GM23338 (cell line): Measurements from ENCODE around the gene ESR1. TPM values are rescaled to one million over a fixed set of nuclear protein-coding genes. Genes with fewer than 3 reads are reported as not detected.

ENCODE experiments used
- ATAC-seq: fragments of 200-7000 bp; cut with Tn5 transposase; 3 replicates; pipeline ENCODE4 v1.9.1; 2020
- DNase-seq: peaks from one replicate; pipeline ENCODE4 v3.0.0-alpha.2; 2015; ENCODE audit warnings: low spot score
- H2AFZ ChIP-seq: fragments of 200-600 bp; sonication (generic); 2 replicates; pipeline ENCODE4 v1.8.0; 2016; ENCODE audit warnings: antibody characterized with exemption, mild to moderate bottlenecking, moderate library complexity
- H3F3A ChIP-seq: fragments of 200-600 bp; sonication (generic); replicated peaks from 2 replicates; pipeline ENCODE4 v1.8.0; 2017; ENCODE audit warnings: antibody characterized with exemption, mixed run types, low read depth
- H3K27ac ChIP-seq: fragments of 200-600 bp; sonication (generic); 2 replicates; pipeline ENCODE4 v1.6.1; 2016; ENCODE audit warnings: low read depth
- H3K27me3 ChIP-seq: fragments of 200-600 bp; sonication (generic); 2 replicates; pipeline ENCODE4 v1.8.0; 2016; ENCODE audit warnings: mild to moderate bottlenecking, mixed run types, moderate library complexity; ENCODE audit not compliant: insufficient read depth
- H3K36me3 ChIP-seq: fragments of 200-600 bp; sonication (generic); 2 replicates; pipeline ENCODE4 v1.8.0; 2016; ENCODE audit warnings: mild to moderate bottlenecking; ENCODE audit not compliant: insufficient read depth
- H3K4me1 ChIP-seq: fragments of 200-600 bp; sonication (generic); 2 replicates; pipeline ENCODE4 v1.8.0; 2016; ENCODE audit warnings: mild to moderate bottlenecking, moderate library complexity; ENCODE audit not compliant: insufficient read depth
- H3K4me2 ChIP-seq: fragments of 200-600 bp; sonication (generic); 2 replicates; pipeline ENCODE4 v1.7.1; 2017; ENCODE audit warnings: mixed run types
- H3K4me3 ChIP-seq: fragments of 200-600 bp; sonication (generic); 2 replicates; pipeline ENCODE4 v1.6.1; 2016; ENCODE audit warnings: mixed run types
- H3K79me2 ChIP-seq: fragments of 200-600 bp; sonication (generic); replicated peaks from 2 replicates; pipeline ENCODE4 v1.8.0; 2017; ENCODE audit warnings: mild to moderate bottlenecking; ENCODE audit not compliant: insufficient read depth
- H3K9me2 ChIP-seq: fragments of 200-600 bp; sonication (generic); 2 replicates; pipeline ENCODE4 v1.8.0; 2017; ENCODE audit not compliant: insufficient read depth
- H4K20me1 ChIP-seq: fragments of 200-600 bp; sonication (generic); replicated peaks from 2 replicates; pipeline ENCODE4 v1.8.0; 2017; ENCODE audit warnings: mild to moderate bottlenecking; ENCODE audit not compliant: insufficient read depth
- H3K27ac Mint-ChIP-seq: 2 replicates; pipeline ENCODE4 v1.8.0; 2020; ENCODE audit warnings: inconsistent platforms, mild to moderate bottlenecking, moderate library complexity, mixed read lengths
- H3K27me3 Mint-ChIP-seq: 3 replicates; pipeline ENCODE4 v1.8.0; 2022; ENCODE audit warnings: low read depth, mild to moderate bottlenecking, moderate library complexity, mixed read lengths, inconsistent platforms; ENCODE audit not compliant: insufficient read depth, poor library complexity
- H3K36me3 Mint-ChIP-seq: 3 replicates; pipeline ENCODE4 v1.8.0; 2021; ENCODE audit warnings: low read depth, mild to moderate bottlenecking, inconsistent platforms, moderate library complexity, mixed read lengths
- H3K4me1 Mint-ChIP-seq: 3 replicates; pipeline ENCODE4 v1.8.0; 2020; ENCODE audit warnings: mild to moderate bottlenecking, inconsistent platforms, mixed read lengths
- H3K4me3 Mint-ChIP-seq: 3 replicates; pipeline ENCODE4 v1.8.0; 2021; ENCODE audit warnings: moderate library complexity, mild to moderate bottlenecking, inconsistent platforms, mixed read lengths
- H3K9me3 Mint-ChIP-seq: 3 replicates; pipeline ENCODE4 v1.8.0; 2020; ENCODE audit warnings: moderate library complexity, mild to moderate bottlenecking, inconsistent platforms, mixed read lengths
- CREB1 ChIP-seq: fragments of 250-450 bp; sonication (Bioruptor Pico); IDR thresholded peaks from 2 replicates; pipeline ENCODE4 v1.5.0; 2020; ENCODE audit warnings: low read depth, mild to moderate bottlenecking, moderate library complexity
- EZH2 ChIP-seq: fragments of 200-600 bp; sonication (generic); IDR thresholded peaks from one replicate; pipeline ENCODE4 v1.8.0; 2017; ENCODE audit warnings: antibody characterized with exemption, mild to moderate bottlenecking, low read depth; ENCODE audit not compliant: unreplicated experiment
- EZH2phosphoT487 ChIP-seq: fragments of 200-600 bp; sonication (generic); IDR thresholded peaks from one replicate; pipeline ENCODE4 v1.8.1; 2018; ENCODE audit warnings: antibody characterized with exemption; ENCODE audit not compliant: unreplicated experiment
- JUNB ChIP-seq: IDR thresholded peaks from one replicate; pipeline ENCODE4 v1.6.1; 2016; ENCODE audit warnings: antibody characterized with exemption; ENCODE audit not compliant: unreplicated experiment
- STAT1 ChIP-seq: IDR thresholded peaks from one replicate; pipeline ENCODE4 v1.6.1; 2016; ENCODE audit warnings: antibody characterized with exemption; ENCODE audit not compliant: unreplicated experiment
- ZNF114 ChIP-seq: fragments of 250-450 bp; sonication (Bioruptor Pico); IDR thresholded peaks from 2 replicates; pipeline ENCODE4 v1.5.0; 2020; ENCODE audit warnings: mild to moderate bottlenecking, moderate library complexity
- polyA plus RNA-seq: library from polyadenylated mRNA; unstranded; fragments of >200 nt; fragmentation: Nextera tagmentation; extraction: Ambion mirVana; gene quantifications from 2 replicates; pipeline ENCODE4 v1.2.1, GENCODE V29; 2016
- total RNA-seq: library from RNA; depleted of rRNA; stranded (reverse); fragments of >200 nt; shearing (Covaris generic); gene quantifications from 2 replicates; pipeline ENCODE4 v1.2.3, GENCODE V29; 2014
- TF ChIP-seq, protein P1 (sequence below): fragments of 250-450 bp; sonication (Bioruptor Pico); IDR thresholded peaks from 2 replicates; pipeline ENCODE4 v1.5.0; 2020; ENCODE audit warnings: mild to moderate bottlenecking, moderate library complexity
- TF ChIP-seq, protein P2 (sequence below): IDR thresholded peaks from 2 replicates; pipeline ENCODE4 v1.6.1; 2016; ENCODE audit warnings: antibody characterized with exemption
- TF ChIP-seq, protein P3 (sequence below): IDR thresholded peaks from one replicate; pipeline ENCODE4 v1.6.1; 2018; ENCODE audit warnings: antibody characterized with exemption; ENCODE audit not compliant: unreplicated experiment

The ESR1 gene
- total and polyA plus RNA-seq, 2 experiments from 2014 or later = 0.94 TPM; not detected in 1

DNA sequence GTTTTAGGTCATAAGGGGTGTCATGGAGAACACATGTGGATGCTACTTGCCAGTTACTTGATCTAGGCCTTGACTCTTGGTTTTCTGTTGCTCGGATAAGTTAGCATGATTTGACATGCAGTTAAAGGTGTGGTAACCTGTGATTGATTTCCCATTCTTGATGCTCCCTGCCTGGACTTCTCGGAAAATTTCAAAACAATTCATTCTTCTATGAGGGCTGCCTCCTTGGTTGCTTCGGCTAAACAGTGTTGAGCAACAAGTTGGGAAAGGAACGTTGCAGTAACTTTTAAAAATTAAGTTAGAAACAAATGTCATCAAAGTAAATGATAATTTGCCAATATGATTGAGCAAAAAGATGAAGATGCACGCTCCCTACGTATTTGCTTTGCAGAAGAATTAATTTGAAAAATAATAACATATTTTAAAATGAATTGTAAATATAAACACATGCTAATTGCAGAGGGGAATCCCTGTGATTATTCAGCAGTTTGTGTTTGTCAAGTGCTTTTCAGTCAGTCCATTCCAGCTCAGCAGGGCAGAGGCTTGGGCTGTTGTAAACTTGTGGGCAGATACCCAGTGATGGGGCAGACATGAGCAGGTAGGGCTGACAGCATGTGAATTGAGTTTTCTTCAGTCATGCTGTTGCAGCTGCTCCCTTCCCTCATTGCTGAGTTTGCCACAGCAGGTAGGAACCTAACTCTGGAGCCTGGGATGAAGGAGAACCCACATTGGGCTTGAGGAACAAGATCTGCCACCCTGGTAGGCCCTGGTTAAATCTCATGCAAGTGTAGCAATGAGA lies 110.2 kb downstream of the ESR1 start:
- no peak overlapping the region for H3K4me3 Mint-ChIP-seq
- no peak overlapping the region for H3K4me2 ChIP-seq
- H2AFZ ChIP-seq = no peak overlapping the region

DNA sequence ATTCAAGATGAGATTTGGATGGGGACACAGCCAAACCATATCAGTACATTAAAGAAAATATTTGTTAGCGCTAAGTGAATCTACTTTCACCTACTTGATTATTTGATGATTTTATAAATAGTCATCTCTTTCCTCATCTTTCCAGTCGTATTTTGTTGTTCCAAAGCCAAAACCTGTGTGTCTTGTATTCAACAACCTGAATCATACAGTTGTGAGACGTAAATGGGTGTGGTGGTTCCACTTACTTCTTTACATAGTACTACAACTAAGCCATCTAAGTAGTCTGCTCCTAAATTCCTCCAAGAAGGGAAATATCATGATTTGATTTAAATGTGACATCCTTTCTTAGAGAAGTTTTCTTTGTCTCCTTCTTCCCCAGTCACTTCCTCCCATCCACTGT lies 132.8 kb downstream of the ESR1 start:
- Mint-ChIP-seq H3K4me1 (no peaks in the 10 kb centered on the region), H3K27me3 (no peaks in the 10 kb centered on the region), H3K9me3 (no peaks in the 10 kb centered on the region), H3K36me3 (no peaks in the 10 kb centered on the region), H3K27ac (no peak overlapping the region), H3K4me3 (no peak overlapping the region)
- H3K36me3 ChIP-seq = no peaks in the 10 kb centered on the region
- no peak overlapping the region for H2AFZ ChIP-seq
- H3K4me3 ChIP-seq = no peak overlapping the region
- H3K27ac ChIP-seq = no peak overlapping the region
- no peak overlapping the region for H3K4me2 ChIP-seq
- no peak for ATAC-seq
- no peaks in the 10 kb centered on the region for H3K27me3 ChIP-seq
- H3F3A ChIP-seq = no peaks in the 10 kb centered on the region
- peaks cover 6% of the 10 kb centered on the region; the same call in 1 of the 2 replicates for H3K9me2 ChIP-seq
- H3K4me1 ChIP-seq = no peaks in the 10 kb centered on the region
- no peaks in the 10 kb centered on the region for H4K20me1 ChIP-seq
- no peaks in the 10 kb centered on the region for H3K79me2 ChIP-seq
- DNase-seq = no peak
- TF ChIP-seq, protein P1, sequence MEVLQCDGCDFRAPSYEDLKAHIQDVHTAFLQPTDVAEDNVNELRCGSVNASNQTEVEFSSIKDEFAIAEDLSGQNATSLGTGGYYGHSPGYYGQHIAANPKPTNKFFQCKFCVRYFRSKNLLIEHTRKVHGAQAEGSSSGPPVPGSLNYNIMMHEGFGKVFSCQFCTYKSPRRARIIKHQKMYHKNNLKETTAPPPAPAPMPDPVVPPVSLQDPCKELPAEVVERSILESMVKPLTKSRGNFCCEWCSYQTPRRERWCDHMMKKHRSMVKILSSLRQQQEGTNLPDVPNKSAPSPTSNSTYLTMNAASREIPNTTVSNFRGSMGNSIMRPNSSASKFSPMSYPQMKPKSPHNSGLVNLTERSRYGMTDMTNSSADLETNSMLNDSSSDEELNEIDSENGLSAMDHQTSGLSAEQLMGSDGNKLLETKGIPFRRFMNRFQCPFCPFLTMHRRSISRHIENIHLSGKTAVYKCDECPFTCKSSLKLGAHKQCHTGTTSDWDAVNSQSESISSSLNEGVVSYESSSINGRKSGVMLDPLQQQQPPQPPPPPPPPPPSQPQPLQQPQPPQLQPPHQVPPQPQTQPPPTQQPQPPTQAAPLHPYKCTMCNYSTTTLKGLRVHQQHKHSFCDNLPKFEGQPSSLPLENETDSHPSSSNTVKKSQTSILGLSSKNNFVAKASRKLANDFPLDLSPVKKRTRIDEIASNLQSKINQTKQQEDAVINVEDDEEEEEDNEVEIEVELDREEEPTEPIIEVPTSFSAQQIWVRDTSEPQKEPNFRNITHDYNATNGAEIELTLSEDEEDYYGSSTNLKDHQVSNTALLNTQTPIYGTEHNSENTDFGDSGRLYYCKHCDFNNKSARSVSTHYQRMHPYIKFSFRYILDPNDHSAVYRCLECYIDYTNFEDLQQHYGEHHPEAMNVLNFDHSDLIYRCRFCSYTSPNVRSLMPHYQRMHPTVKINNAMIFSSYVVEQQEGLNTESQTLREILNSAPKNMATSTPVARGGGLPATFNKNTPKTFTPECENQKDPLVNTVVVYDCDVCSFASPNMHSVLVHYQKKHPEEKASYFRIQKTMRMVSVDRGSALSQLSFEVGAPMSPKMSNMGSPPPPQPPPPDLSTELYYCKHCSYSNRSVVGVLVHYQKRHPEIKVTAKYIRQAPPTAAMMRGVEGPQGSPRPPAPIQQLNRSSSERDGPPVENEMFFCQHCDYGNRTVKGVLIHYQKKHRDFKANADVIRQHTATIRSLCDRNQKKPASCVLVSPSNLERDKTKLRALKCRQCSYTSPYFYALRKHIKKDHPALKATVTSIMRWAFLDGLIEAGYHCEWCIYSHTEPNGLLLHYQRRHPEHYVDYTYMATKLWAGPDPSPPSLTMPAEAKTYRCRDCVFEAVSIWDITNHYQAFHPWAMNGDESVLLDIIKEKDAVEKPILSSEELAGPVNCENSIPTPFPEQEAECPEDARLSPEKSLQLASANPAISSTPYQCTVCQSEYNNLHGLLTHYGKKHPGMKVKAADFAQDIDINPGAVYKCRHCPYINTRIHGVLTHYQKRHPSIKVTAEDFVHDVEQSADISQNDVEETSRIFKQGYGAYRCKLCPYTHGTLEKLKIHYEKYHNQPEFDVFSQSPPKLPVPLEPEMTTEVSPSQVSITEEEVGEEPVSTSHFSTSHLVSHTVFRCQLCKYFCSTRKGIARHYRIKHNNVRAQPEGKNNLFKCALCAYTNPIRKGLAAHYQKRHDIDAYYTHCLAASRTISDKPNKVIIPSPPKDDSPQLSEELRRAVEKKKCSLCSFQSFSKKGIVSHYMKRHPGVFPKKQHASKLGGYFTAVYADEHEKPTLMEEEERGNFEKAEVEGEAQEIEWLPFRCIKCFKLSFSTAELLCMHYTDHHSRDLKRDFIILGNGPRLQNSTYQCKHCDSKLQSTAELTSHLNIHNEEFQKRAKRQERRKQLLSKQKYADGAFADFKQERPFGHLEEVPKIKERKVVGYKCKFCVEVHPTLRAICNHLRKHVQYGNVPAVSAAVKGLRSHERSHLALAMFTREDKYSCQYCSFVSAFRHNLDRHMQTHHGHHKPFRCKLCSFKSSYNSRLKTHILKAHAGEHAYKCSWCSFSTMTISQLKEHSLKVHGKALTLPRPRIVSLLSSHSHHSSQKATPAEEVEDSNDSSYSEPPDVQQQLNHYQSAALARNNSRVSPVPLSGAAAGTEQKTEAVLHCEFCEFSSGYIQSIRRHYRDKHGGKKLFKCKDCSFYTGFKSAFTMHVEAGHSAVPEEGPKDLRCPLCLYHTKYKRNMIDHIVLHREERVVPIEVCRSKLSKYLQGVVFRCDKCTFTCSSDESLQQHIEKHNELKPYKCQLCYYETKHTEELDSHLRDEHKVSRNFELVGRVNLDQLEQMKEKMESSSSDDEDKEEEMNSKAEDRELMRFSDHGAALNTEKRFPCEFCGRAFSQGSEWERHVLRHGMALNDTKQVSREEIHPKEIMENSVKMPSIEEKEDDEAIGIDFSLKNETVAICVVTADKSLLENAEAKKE (CRISPR knock-in tag) = no peak
- TF ChIP-seq STAT1 (no peak), EZH2 (no peak), ZNF114 (no peak), JUNB (no peak), CREB1 (no peak), EZH2phosphoT487 (no peak)
- TF ChIP-seq, protein P2, sequence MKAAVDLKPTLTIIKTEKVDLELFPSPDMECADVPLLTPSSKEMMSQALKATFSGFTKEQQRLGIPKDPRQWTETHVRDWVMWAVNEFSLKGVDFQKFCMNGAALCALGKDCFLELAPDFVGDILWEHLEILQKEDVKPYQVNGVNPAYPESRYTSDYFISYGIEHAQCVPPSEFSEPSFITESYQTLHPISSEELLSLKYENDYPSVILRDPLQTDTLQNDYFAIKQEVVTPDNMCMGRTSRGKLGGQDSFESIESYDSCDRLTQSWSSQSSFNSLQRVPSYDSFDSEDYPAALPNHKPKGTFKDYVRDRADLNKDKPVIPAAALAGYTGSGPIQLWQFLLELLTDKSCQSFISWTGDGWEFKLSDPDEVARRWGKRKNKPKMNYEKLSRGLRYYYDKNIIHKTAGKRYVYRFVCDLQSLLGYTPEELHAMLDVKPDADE = no peak
- TF ChIP-seq, protein P3, sequence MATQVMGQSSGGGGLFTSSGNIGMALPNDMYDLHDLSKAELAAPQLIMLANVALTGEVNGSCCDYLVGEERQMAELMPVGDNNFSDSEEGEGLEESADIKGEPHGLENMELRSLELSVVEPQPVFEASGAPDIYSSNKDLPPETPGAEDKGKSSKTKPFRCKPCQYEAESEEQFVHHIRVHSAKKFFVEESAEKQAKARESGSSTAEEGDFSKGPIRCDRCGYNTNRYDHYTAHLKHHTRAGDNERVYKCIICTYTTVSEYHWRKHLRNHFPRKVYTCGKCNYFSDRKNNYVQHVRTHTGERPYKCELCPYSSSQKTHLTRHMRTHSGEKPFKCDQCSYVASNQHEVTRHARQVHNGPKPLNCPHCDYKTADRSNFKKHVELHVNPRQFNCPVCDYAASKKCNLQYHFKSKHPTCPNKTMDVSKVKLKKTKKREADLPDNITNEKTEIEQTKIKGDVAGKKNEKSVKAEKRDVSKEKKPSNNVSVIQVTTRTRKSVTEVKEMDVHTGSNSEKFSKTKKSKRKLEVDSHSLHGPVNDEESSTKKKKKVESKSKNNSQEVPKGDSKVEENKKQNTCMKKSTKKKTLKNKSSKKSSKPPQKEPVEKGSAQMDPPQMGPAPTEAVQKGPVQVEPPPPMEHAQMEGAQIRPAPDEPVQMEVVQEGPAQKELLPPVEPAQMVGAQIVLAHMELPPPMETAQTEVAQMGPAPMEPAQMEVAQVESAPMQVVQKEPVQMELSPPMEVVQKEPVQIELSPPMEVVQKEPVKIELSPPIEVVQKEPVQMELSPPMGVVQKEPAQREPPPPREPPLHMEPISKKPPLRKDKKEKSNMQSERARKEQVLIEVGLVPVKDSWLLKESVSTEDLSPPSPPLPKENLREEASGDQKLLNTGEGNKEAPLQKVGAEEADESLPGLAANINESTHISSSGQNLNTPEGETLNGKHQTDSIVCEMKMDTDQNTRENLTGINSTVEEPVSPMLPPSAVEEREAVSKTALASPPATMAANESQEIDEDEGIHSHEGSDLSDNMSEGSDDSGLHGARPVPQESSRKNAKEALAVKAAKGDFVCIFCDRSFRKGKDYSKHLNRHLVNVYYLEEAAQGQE = no peak

More for the DNA sequence above, 110.2 kb downstream of the ESR1 start:
- H4K20me1 ChIP-seq = no peaks in the 10 kb centered on the region
- H3K9me2 ChIP-seq = no peaks in the 10 kb centered on the region
- TF ChIP-seq EZH2 (no peak), JUNB (no peak)
- Mint-ChIP-seq H3K9me3 (peaks cover 6% of the 10 kb centered on the region; the same call in 1 of the 3 replicates), H3K27ac (peak overlapping the region; percentile 24; the same call in 1 of the 2 replicates), H3K27me3 (no peaks in the 10 kb centered on the region), H3K4me1 (peaks cover 13% of the 10 kb centered on the region; the same call in 2 of the 3 replicates), H3K36me3 (no peaks in the 10 kb centered on the region)
- ATAC-seq (peak; percentile 66), DNase-seq (no peak)
- H3K4me3 ChIP-seq = no peak overlapping the region
- H3F3A ChIP-seq = no peaks in the 10 kb centered on the region
- no peak overlapping the region for H3K27ac ChIP-seq
- 0 out of 2 replicates have a peak, but pooled peaks cover 10% of the 10 kb centered on the region for H3K4me1 ChIP-seq
- H3K36me3 ChIP-seq = no peaks in the 10 kb centered on the region
- no peaks in the 10 kb centered on the region for H3K27me3 ChIP-seq
- H3K79me2 ChIP-seq = no peaks in the 10 kb centered on the region
